ENCODE data around the gene RBP3.

RBP3 gene

GRCh38 chr10:47348138-47348651 is at the start of gene RBP3:
RBP3 (plus strand) TSS chr10:47348363; CDS start chr10:47348485, 122 bp downstream.
- no peak for DNase-seq (ENCODE audit: low read depth in 2 of 2)

- DNase-seq (ENCODE audit: low read depth in 2 of 2), result no peak
These were observed 49.4 kb upstream of the RBP3 start for GRCh38 chr10:47298715-47299114.

- DNase-seq (ENCODE audit: low read depth in 2 of 2), result no peak
These were observed 48.3 kb upstream of the RBP3 start, which contains the start of gene GDF10 for GRCh38 chr10:47299611-47300428. GDF10 (plus strand) TSS chr10:47300197; CDS start chr10:47300652, 455 bp downstream.

- no peak for DNase-seq (ENCODE audit: low read depth in 2 of 2)
These were observed 47.7 kb upstream of the RBP3 start for GRCh38 chr10:47300429-47300931.

GRCh38 chr10:47301833-47302232 is 46.3 kb upstream of the RBP3 start:
- no peak for DNase-seq (ENCODE audit: low read depth in 2 of 2)

GRCh38 chr10:47303105-47303504 is 45.1 kb upstream of the RBP3 start:
- no peak for DNase-seq (ENCODE audit: low read depth in 2 of 2)

GRCh38 chr10:47303866-47304265 is 44.3 kb upstream of the RBP3 start:
- no peak for DNase-seq (ENCODE audit: low read depth in 2 of 2)

- DNase-seq (ENCODE audit: low read depth in 2 of 2), result no peak
These were observed 42.6 kb upstream of the RBP3 start for GRCh38 chr10:47305566-47305965.

- no peak for DNase-seq (ENCODE audit: low read depth in 2 of 2)
These were observed 41.6 kb upstream of the RBP3 start for GRCh38 chr10:47306387-47307210.

GRCh38 chr10:47307381-47307780 is 40.8 kb upstream of the RBP3 start:
- DNase-seq (ENCODE audit: low read depth in 2 of 2), result no peak

GRCh38 chr10:47308775-47309174 is 39.4 kb upstream of the RBP3 start:
- DNase-seq (ENCODE audit: low read depth in 2 of 2), result no peak

- no peak for DNase-seq (ENCODE audit: low read depth in 2 of 2)
These were observed 38.6 kb upstream of the RBP3 start for GRCh38 chr10:47309408-47310089.

- no peak for DNase-seq (ENCODE audit: low read depth in 2 of 2)
These were observed 38.1 kb upstream of the RBP3 start for GRCh38 chr10:47310090-47310505.

- no peak for DNase-seq (ENCODE audit: low read depth in 2 of 2)
These were observed 36.8 kb upstream of the RBP3 start for GRCh38 chr10:47311193-47311931.

- DNase-seq (ENCODE audit: low read depth in 2 of 2), result peak; percentile 65 to 66
These were observed 36.1 kb upstream of the RBP3 start for GRCh38 chr10:47311932-47312662.

- DNase-seq (ENCODE audit: low read depth in 2 of 2), result no peak
These were observed 35.5 kb upstream of the RBP3 start for GRCh38 chr10:47312663-47312995.

- DNase-seq (ENCODE audit: low read depth in 2 of 2), result no peak
These were observed 33.7 kb upstream of the RBP3 start for GRCh38 chr10:47314416-47314970.

GRCh38 chr10:47315421-47315820 is 32.7 kb upstream of the RBP3 start:
- DNase-seq (ENCODE audit: low read depth in 2 of 2), result no peak

- no peak for DNase-seq (ENCODE audit: low read depth in 2 of 2)
These were observed 32.0 kb upstream of the RBP3 start for GRCh38 chr10:47316131-47316530.

GRCh38 chr10:47317251-47317650 is 30.9 kb upstream of the RBP3 start:
- no peak for DNase-seq (ENCODE audit: low read depth in 2 of 2)

All from activated CD8-positive, alpha-beta memory T cell treated with anti-CD3 and anti-CD28 coated beads for 4 hours (primary cell).